ENCODE measurements around the gene SYAP1. TPM values are rescaled to one million over a fixed set of nuclear protein-coding genes. Genes with fewer than 3 reads are reported as not detected.
"Not testable (repeated sequence)": the region's sequence is repeated elsewhere in the genome, so short reads cannot be mapped to it uniquely, and the experiment has no call there.

Gene SYAP1
- total RNA-seq, 4 donors from 2014 or later: 10.6 to 26.4 (median 16.9) TPM

DNA sequence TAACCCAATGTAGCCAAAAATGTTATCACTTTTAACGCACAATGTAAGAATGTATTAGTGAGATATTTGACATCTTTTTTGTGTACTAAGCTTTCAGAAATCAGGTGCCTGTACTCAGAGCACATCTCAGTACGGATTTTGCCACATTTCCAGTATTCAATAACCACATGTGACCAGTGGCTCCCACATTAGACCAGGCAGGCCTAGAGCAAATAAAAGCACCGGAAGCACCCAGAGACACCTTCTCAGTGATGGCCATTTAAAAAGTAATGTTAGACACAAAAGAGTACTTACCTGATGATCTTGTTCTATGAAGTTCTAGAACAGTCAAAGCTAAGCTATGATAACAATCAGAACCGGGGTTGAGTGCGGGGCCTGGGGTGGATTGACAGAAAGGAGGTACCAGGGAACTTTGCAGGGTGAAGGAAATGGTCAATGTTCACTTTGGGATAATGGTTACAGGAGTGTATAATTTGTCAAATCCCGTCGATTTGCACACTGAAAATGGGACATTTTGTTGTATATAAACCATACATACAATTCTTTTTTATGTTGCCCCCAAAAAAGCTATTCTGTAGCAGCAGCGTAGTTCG is 8.1 kb upstream of the SYAP1 start:
- DNase-seq (no peak), ATAC-seq (no peak)
- TF ChIP-seq, protein P1, sequence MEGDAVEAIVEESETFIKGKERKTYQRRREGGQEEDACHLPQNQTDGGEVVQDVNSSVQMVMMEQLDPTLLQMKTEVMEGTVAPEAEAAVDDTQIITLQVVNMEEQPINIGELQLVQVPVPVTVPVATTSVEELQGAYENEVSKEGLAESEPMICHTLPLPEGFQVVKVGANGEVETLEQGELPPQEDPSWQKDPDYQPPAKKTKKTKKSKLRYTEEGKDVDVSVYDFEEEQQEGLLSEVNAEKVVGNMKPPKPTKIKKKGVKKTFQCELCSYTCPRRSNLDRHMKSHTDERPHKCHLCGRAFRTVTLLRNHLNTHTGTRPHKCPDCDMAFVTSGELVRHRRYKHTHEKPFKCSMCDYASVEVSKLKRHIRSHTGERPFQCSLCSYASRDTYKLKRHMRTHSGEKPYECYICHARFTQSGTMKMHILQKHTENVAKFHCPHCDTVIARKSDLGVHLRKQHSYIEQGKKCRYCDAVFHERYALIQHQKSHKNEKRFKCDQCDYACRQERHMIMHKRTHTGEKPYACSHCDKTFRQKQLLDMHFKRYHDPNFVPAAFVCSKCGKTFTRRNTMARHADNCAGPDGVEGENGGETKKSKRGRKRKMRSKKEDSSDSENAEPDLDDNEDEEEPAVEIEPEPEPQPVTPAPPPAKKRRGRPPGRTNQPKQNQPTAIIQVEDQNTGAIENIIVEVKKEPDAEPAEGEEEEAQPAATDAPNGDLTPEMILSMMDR (IDR thresholded peaks at IDR 0.05 in 4 of 5, conservative IDR thresholded peaks at IDR 0.05 in 1 of 5): no peak
- TF ChIP-seq POLR2A (IDR thresholded peaks at IDR 0.05): no peak
- Histone ChIP-seq H3K4me1 (peaks cover 0 to 2% of the 10 kb centered on the region in 2 donors), H3K36me3 (no peaks in the 10 kb centered on the region), H3K27ac (peak overlapping the region; percentile 71 to 84 (median 78)), H3K4me3 (peak overlapping the region; percentile 61 to 68 (median 66)), H3K27me3 (peaks cover 0 to 5% (median 4%) of the 10 kb centered on the region in 3 donors), H3K9me3 (no peaks in the 10 kb centered on the region)
- in situ Hi-C loops (cut with MboI; ENCODE audit: low sequenced_read_pairs in 4 of 4): loop anchor here in 2 of 4 donors (25.0 kb wide), 3 partner anchors 176 to 1024 kb away; partner anchors contain the start of gene ZRSR2 (in 1 of the 2)
- intact Hi-C loops (cut with DNase I; ENCODE audit: low total_unique reads): loop anchor here (10.0 kb wide), 1 partner anchor 1037 kb away; no protein-coding TSS in a partner anchor

DNA sequence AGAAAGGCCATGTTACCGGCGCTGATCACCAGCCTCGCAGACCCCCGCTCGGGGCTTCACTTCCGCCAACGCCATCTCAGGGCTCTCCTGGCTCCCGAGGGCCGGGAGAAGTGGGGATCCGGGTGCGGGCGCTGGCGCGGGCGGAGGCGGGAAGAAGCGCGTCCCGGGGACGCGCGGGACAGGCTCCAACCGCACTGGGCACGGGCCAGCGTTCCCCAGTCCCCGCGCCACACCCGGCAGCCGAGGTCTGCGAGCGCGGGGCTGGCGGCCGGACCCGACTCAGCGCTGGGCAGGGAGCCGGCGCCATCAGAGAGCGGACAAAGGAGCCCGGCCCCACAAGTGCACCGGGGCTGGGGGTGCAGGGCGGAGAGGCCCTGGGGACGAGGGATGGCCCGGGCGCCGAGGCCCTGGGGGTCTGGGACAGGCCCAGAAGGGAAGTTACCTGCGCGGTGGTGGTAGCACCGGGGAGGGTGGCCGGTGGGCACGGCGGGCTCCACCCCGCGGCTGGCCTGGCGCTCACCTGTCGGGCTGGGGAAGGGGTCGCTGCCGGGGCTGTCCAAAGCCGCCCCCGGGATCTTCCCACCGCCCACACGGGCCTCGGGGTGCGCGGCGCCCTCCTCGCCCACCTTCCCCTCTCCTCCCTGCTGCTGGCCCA is 7.4 kb upstream of the SYAP1 start:
- Histone ChIP-seq H3K4me1 (peaks cover 0 to 2% of the 10 kb centered on the region in 2 donors), H3K27me3 (peaks cover 0 to 5% (median 4%) of the 10 kb centered on the region in 3 donors), H3K9me3 (no peaks in the 10 kb centered on the region), H3K4me3 (peak overlapping the region; percentile 61 to 68 (median 66)), H3K27ac (peak overlapping the region; percentile 71 to 84 (median 78)), H3K36me3 (no peaks in the 10 kb centered on the region)
- peak; percentile 63 to 66 for ATAC-seq
- no peak for TF ChIP-seq POLR2A (IDR thresholded peaks at IDR 0.05)
- TF ChIP-seq, protein P1 (IDR thresholded peaks at IDR 0.05 in 4 of 5, conservative IDR thresholded peaks at IDR 0.05 in 1 of 5): no peak
- intact Hi-C loops (cut with DNase I; ENCODE audit: low total_unique reads): loop anchor here (10.0 kb wide), 1 partner anchor 1037 kb away; no protein-coding TSS in a partner anchor
- no peak for DNase-seq
- in situ Hi-C loops (cut with MboI; ENCODE audit: low sequenced_read_pairs in 4 of 4): loop anchor here in 2 of 4 donors (25.0 kb wide), 3 partner anchors 175 to 1025 kb away; partner anchors contain the start of gene ZRSR2 (in 1 of the 2)

DNA sequence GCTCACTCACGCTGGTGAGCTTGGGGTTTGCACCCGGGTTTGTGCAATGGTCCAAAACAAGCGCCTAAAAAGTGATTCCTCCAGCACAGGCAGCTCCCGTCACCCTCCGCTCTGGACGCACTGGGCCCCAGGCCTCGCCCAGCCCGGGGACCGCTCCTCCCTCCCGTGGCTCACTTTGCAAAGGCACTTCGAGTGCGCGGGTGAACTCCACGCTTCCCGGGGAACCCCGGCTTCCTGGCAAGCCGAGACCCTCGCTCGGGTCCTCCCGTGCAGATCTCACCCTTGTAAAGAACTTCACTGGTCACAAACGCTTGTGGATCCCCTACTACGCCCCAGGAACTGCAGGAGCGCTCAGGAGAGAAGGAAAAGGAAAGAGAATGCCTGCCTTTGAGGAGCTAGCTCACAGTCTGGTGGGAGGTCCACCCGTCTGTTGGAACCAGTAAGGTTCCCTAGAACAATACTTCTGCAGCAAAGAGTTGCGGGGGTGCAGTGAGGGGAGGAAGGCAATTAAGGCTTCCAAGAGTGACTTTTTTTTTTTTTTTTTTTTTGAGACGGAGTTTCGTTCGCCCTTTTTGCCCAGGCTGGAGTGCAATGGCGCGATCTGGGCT is 6.8 kb upstream of the SYAP1 start, which contains the start of gene CTPS2:
Gene CTPS2 (minus strand): TSS at position 122 of the 608 bp plus-strand sequence. CDS start 9,767 bp downstream, outside the sequence.
- Histone ChIP-seq H3K27me3 (peaks cover 0 to 5% (median 4%) of the 10 kb centered on the region in 3 donors), H3K36me3 (no peaks in the 10 kb centered on the region), H3K27ac (peak within 1 kb of the TSS; percentile 71 to 84 (median 78)), H3K4me1 (peaks cover 0 to 2% of the 10 kb centered on the region in 2 donors), H3K4me3 (peak within 1 kb of the TSS; percentile 61 to 68 (median 66)), H3K9me3 (no peaks in the 10 kb centered on the region)
- ATAC-seq: peak; percentile 85 to 89
- in situ Hi-C loops (cut with MboI; ENCODE audit: low sequenced_read_pairs in 4 of 4): loop anchor here in 2 of 4 donors (25.0 kb wide), 3 partner anchors 175 to 1025 kb away; partner anchors contain the start of gene ZRSR2 (in 1 of the 2)
- TF ChIP-seq, protein P1 (IDR thresholded peaks at IDR 0.05 in 4 of 5, conservative IDR thresholded peaks at IDR 0.05 in 1 of 5): peak in 1 of 5 experiments; percentile 17
- TF ChIP-seq POLR2A (IDR thresholded peaks at IDR 0.05): no peak
- DNase-seq: peak; percentile 20 to 45
- intact Hi-C loops (cut with DNase I; ENCODE audit: low total_unique reads): loop anchor here (10.0 kb wide), 1 partner anchor 1038 kb away; no protein-coding TSS in a partner anchor

DNA sequence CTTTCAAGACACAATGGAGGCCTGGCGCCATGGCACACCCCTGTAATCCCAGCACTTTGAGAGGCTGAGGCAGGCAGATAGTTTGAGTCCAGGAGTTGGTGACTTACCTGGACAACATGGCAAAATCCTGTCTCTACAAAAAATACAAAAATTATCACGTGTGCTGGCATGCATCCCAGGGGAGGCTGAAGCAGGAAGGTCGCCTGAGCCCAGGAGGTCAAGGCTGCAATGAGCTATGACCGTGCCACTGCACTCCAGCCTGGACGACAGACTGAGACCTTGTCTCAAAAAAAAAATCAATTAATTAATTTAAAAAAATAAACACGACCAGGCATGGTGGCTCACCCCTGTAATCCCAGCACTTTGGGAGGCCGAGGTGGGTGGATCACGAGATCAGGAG is 4.9 kb upstream of the SYAP1 start:
- intact Hi-C loops (cut with DNase I; ENCODE audit: low total_unique reads): loop anchor here (10.0 kb wide), 1 partner anchor 1040 kb away; no protein-coding TSS in a partner anchor
- in situ Hi-C loops (cut with MboI; ENCODE audit: low sequenced_read_pairs in 4 of 4): loop anchor here in 2 of 4 donors (25.0 kb wide), 3 partner anchors 173 to 1027 kb away; partner anchors contain the start of gene ZRSR2 (in 1 of the 2)
- H3K27me3 ChIP-seq: peaks cover 0 to 5% (median 4%) of the 10 kb centered on the region in 3 donors

DNA sequence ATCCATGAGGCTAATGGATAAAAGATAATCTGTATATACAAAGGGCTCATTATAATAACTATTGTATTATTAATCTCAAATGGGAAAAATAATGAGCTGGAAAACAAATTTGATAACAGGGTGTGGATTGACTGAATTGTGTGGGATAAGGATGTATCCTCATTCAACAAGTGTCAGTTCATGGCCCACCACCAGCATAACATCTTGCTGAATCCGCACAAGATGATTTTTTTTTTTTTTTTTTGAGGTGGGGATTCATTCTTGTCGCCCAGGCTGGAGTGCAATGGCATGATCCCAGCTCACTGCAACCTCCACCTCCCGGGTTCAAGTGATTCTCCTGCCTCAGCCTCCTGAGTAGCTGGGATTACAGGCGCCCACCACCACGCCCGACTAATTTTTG is 3.8 kb upstream of the SYAP1 start:
- intact Hi-C loops (cut with DNase I; ENCODE audit: low total_unique reads): loop anchor here (10.0 kb wide), 1 partner anchor 1041 kb away; no protein-coding TSS in a partner anchor
- H3K4me1 ChIP-seq: peaks cover 0 to 12% of the 10 kb centered on the region in 2 donors
- not testable (repeated sequence) for H3K27ac ChIP-seq, H3K27me3 ChIP-seq, H3K36me3 ChIP-seq, ATAC-seq, H3K9me3 ChIP-seq, DNase-seq, H3K4me3 ChIP-seq
- in situ Hi-C loops (cut with MboI; ENCODE audit: low sequenced_read_pairs in 4 of 4): loop anchor here in 2 of 4 donors (25.0 kb wide), 3 partner anchors 172 to 1028 kb away; partner anchors contain the start of gene ZRSR2 (in 1 of the 2)

More for the DNA sequence above, 4.9 kb upstream of the SYAP1 start:
- no peak overlapping the region for H3K27ac ChIP-seq
- no peak overlapping the region for H3K4me3 ChIP-seq
- no peak for TF ChIP-seq POLR2A (IDR thresholded peaks at IDR 0.05)
- ATAC-seq: no peak
- peaks cover 0 to 7% of the 10 kb centered on the region in 2 donors for H3K4me1 ChIP-seq
- DNase-seq: no peak
- no peaks in the 10 kb centered on the region for H3K9me3 ChIP-seq
- H3K36me3 ChIP-seq: no peaks in the 10 kb centered on the region

DNA sequence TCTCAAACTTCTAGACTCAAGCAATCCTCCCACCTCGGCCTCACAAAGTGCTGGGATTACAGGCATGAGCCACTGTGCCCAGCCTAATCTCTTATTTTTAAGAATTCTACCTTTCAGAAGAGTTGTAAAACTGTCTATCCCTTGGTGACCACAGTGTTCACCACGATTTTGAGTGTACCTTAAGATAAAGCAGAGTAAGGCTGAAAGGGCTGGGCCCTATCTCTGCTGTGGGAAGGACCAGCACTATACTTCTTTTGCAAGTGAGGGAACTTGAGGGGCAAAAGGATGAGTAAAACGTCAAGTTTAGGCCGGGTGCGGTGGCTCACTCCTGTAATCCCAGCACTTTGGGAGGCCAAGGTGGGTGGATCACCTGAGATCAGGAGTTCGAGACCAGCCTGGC is 3.0 kb upstream of the SYAP1 start:
- intact Hi-C loops (cut with DNase I; ENCODE audit: low total_unique reads) (loop anchor here (10.0 kb wide), 1 partner anchor 1042 kb away; no protein-coding TSS in a partner anchor), in situ Hi-C loops (cut with MboI; ENCODE audit: low sequenced_read_pairs in 4 of 4) (loop anchor here in 2 of 4 donors (25.0 kb wide), 3 partner anchors 171 to 1029 kb away; partner anchors contain the start of gene ZRSR2 (in 1 of the 2))
- ATAC-seq: not testable (repeated sequence)

More for the DNA sequence above, 3.0 kb upstream of the SYAP1 start:
- DNase-seq, H3K36me3 ChIP-seq, H3K27ac ChIP-seq, H3K27me3 ChIP-seq, H3K9me3 ChIP-seq, H3K4me3 ChIP-seq: not testable (repeated sequence)
- H3K4me1 ChIP-seq: peaks cover 0 to 18% of the 10 kb centered on the region in 2 donors
